OCI-LY1 (cell line): Measurements from ENCODE around the gene PIF1.

ENCODE experiments used
- H2AFZ ChIP-seq: fragments of 200-600 bp; sonication (generic), shearing (Covaris generic); 2 replicates; pipeline ENCODE4 v1.6.0; 2014; ENCODE audit warnings: antibody characterized with exemption, mild to moderate bottlenecking, low read length
- H3F3A ChIP-seq: fragments of 200-600 bp; sonication (generic), shearing (Covaris generic); 2 replicates; pipeline ENCODE4 v1.6.0; 2014; ENCODE audit warnings: mild to moderate bottlenecking, antibody characterized with exemption, low read length, moderate library complexity; ENCODE audit not compliant: insufficient read depth
- H3K27ac ChIP-seq: fragments of 200-600 bp; sonication (generic); 2 replicates; pipeline ENCODE4 v1.5.1; 2014; ENCODE audit warnings: low read length, mixed run types, mild to moderate bottlenecking, low read depth; ENCODE audit not compliant: poor library complexity, severe bottlenecking
- H3K27me3 ChIP-seq: fragments of 200-600 bp; sonication (generic); 2 replicates; pipeline ENCODE4 v1.6.0; 2014; ENCODE audit warnings: antibody characterized with exemption, mild to moderate bottlenecking, low read length, moderate library complexity; ENCODE audit not compliant: insufficient read depth
- H3K36me3 ChIP-seq: fragments of 200-600 bp; sonication (generic); 2 replicates; pipeline ENCODE4 v1.6.1; 2014; ENCODE audit warnings: mild to moderate bottlenecking, antibody characterized with exemption, low read length, moderate library complexity, mixed read lengths; ENCODE audit not compliant: insufficient read depth
- H3K4me1 ChIP-seq: fragments of 200-600 bp; sonication (generic); 2 replicates; pipeline ENCODE4 v1.5.1; 2014; ENCODE audit warnings: mild to moderate bottlenecking, low read length, moderate library complexity; ENCODE audit not compliant: insufficient read depth, severe bottlenecking
- H3K4me2 ChIP-seq: fragments of 200-600 bp; sonication (generic), shearing (Covaris generic); 2 replicates; pipeline ENCODE4 v1.6.1; 2014; ENCODE audit warnings: low read length
- H3K4me3 ChIP-seq: fragments of 200-600 bp; sonication (generic); 2 replicates; pipeline ENCODE4 v1.5.1; 2014; ENCODE audit warnings: low read length, low read depth, mild to moderate bottlenecking, mixed read lengths; ENCODE audit not compliant: poor library complexity, severe bottlenecking
- H3K79me2 ChIP-seq: fragments of 200-600 bp; shearing (Covaris generic); 2 replicates; pipeline ENCODE4 v1.6.1; 2016; ENCODE audit warnings: mixed run types, low read length, mixed read lengths; ENCODE audit not compliant: insufficient read depth
- H3K9ac ChIP-seq: fragments of 200-600 bp; sonication (generic), shearing (Covaris generic); 2 replicates; pipeline ENCODE4 v1.6.1; 2014; ENCODE audit warnings: mild to moderate bottlenecking, low read length, mixed read lengths
- H3K9me2 ChIP-seq: fragments of 200-600 bp; sonication (generic), shearing (Covaris generic); 2 replicates; pipeline ENCODE4 v1.6.1; 2014; ENCODE audit warnings: low read depth, mild to moderate bottlenecking, low read length, mixed read lengths
- H3K9me3 ChIP-seq: fragments of 200-600 bp; shearing (Covaris generic); 2 replicates; pipeline ENCODE4 v1.6.1; 2014; ENCODE audit warnings: low read length, mixed read lengths
- H4K20me1 ChIP-seq: fragments of 200-600 bp; sonication (generic), shearing (Covaris generic); 2 replicates; pipeline ENCODE4 v1.6.0; 2016; ENCODE audit warnings: mild to moderate bottlenecking, low read length; ENCODE audit not compliant: insufficient read depth
- CTCF ChIP-seq: fragments of 200-600 bp; sonication (generic), shearing (Covaris generic); IDR thresholded peaks from 2 replicates; pipeline ENCODE4 v1.5.1; 2017; ENCODE audit warnings: mild to moderate bottlenecking, antibody characterized with exemption, low read length, moderate library complexity, mixed read lengths
- EZH2 ChIP-seq: fragments of 200-600 bp; sonication (generic), shearing (Covaris generic); IDR thresholded peaks from 2 replicates; pipeline ENCODE4 v1.8.0; 2017; ENCODE audit warnings: borderline replicate concordance, mixed run types, mild to moderate bottlenecking, antibody characterized with exemption, low read length, moderate library complexity, mixed read lengths

The PIF1 gene

GRCh38 chr15:64856429-64857145 is 31.1 kb upstream of the PIF1 start:
- Histone ChIP-seq H3F3A (no peaks in the 10 kb centered on the region), H3K4me3 (no peak overlapping the region), H3K4me2 (no peak overlapping the region; the same call in 1 of the 2 replicates), H3K9ac (no peak overlapping the region), H3K27ac (peak overlapping the region; percentile 70), H3K27me3 (no peaks in the 10 kb centered on the region), H3K9me2 (no peaks in the 10 kb centered on the region), H3K79me2 (no peaks in the 10 kb centered on the region), H2AFZ (no peak overlapping the region), H3K36me3 (peaks cover 28% of the 10 kb centered on the region; the same call in 1 of the 2 replicates), H3K9me3 (no peaks in the 10 kb centered on the region), H3K4me1 (peaks cover 32% of the 10 kb centered on the region), H4K20me1 (no peaks in the 10 kb centered on the region)
- no peak for TF ChIP-seq CTCF
- TF ChIP-seq EZH2 = no peak

- Histone ChIP-seq H3K9me3 (no peaks in the 10 kb centered on the region), H3K4me1 (peaks cover 32% of the 10 kb centered on the region), H4K20me1 (no peaks in the 10 kb centered on the region), H3F3A (no peaks in the 10 kb centered on the region), H3K4me3 (no peak overlapping the region), H2AFZ (no peak overlapping the region), H3K27ac (peak overlapping the region; percentile 70), H3K79me2 (no peaks in the 10 kb centered on the region), H3K36me3 (peaks cover 28% of the 10 kb centered on the region; the same call in 1 of the 2 replicates), H3K4me2 (no peak overlapping the region), H3K9me2 (no peaks in the 10 kb centered on the region), H3K9ac (no peak overlapping the region), H3K27me3 (no peaks in the 10 kb centered on the region)
- TF ChIP-seq CTCF (no peak), EZH2 (no peak)
Observed at GRCh38 chr15:64855205-64855975, 29.9 kb upstream of the PIF1 start.

- no peak overlapping the region for H2AFZ ChIP-seq
- TF ChIP-seq EZH2 = no peak
- TF ChIP-seq CTCF = no peak
- H3K9me3 ChIP-seq = no peaks in the 10 kb centered on the region
- no peaks in the 10 kb centered on the region for H4K20me1 ChIP-seq
- H3K9me2 ChIP-seq = no peaks in the 10 kb centered on the region
- peaks cover 32% of the 10 kb centered on the region for H3K4me1 ChIP-seq
- no peak overlapping the region for H3K27ac ChIP-seq
- no peaks in the 10 kb centered on the region for H3K27me3 ChIP-seq
- no peak overlapping the region for H3K9ac ChIP-seq
- H3K36me3 ChIP-seq = peaks cover 26% of the 10 kb centered on the region; the same call in 1 of the 2 replicates
- no peaks in the 10 kb centered on the region for H3F3A ChIP-seq
- H3K4me3 ChIP-seq = no peak overlapping the region
- no peak overlapping the region for H3K4me2 ChIP-seq
- no peaks in the 10 kb centered on the region for H3K79me2 ChIP-seq
Observed at GRCh38 chr15:64854526-64854925, 29.1 kb upstream of the PIF1 start.
